Uterus (tissue), 2 donors: ENCODE data around the gene KDM6A.

Experiments
- CTCF ChIP-seq, 4 experiments: fragments of 200-600 bp in 2 of 4; fragments of 450-650 bp in 2 of 4; sonication (generic) in 2 of 4; IDR thresholded peaks; one replicate each; pipeline ENCODE4 v1.5.1; 2016 to 2019; ENCODE audit warnings: antibody characterized with exemption in 4 of 4, mild to moderate bottlenecking in 2 of 4, moderate library complexity in 1 of 4
- POLR2A ChIP-seq, 2 donors: fragments of 450-650 bp; IDR thresholded peaks; one replicate each; pipeline ENCODE4 v1.6.1; 2016; ENCODE audit warnings: antibody characterized with exemption in 2 of 2, mild to moderate bottlenecking in 1 of 2, moderate library complexity in 1 of 2

GRCh38 chrX:44952329-44953027 is 79.5 kb downstream of the KDM6A start:
- TF ChIP-seq POLR2A (IDR thresholded peaks at IDR 0.05) (no peak), CTCF (IDR thresholded peaks at IDR 0.05) (no peak)
